Measurements from ENCODE around the gene SERPINA6.
"Not testable (repeated sequence)": the region's sequence is repeated elsewhere in the genome, so short reads cannot be mapped to it uniquely, and the experiment has no call there.

The SERPINA6 gene

DNA sequence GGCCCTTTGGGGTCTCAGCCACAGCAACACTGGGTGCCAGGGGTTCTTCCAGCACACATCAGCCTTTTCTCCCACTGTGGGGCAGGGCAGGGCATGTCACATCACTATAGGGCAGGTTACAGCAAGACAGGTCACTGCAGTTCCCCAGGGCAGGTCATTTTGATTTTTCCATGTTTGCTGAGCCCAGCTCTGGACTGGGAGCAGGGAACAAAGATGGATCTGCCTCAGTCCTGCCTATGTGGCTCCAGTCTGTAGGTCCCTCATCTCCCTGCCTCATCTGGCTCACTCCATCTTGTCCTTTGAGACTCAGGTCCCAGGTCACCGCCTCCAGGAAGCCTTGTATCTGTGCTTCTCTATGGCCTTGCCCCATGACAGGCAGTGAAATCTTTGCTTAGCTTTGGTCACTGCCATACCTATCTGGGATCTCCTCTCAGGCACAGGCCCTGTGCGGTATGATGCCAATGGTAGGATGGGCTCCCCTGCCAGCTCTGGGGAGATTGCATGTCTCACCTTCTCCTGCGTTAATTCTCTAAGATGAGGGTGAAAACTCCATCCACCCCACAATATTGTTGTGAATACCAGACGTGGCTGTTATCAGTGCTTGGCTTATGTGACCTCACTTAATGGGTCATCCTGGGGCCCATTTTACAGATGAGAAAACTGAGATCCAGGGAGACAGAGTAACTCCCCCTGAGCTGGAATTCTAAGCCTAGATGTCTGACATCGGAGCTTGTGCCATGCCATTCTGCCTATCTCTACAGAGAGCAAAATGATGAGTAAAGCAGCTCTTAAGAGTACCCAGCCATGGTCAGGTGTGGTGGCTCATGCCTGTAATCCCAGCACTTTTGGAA, 1.5 kb downstream of the SERPINA6 start:
- no peak for DNase-seq (ENCODE audit: low spot score)

DNA sequence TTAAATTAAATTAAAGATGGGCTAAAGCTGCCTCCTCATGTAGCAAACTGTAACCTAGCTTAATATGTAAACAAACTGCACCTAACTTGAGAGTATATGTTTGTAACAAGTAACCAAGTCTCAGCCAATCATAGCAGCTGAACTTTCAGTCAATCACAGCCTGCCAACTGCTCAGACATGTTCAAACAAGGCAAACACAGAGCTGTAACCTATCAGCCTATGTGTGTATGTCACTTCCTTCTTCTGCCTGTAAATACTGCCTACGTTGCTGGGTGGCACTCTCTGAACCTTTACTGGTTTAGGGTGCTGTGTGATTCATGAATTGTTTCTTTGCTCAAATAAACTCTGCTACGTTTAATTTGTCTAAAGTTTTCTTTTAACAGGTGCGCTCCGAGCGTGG, 2.9 kb downstream of the SERPINA6 start:
- no peak for DNase-seq (ENCODE audit: low spot score)

DNA sequence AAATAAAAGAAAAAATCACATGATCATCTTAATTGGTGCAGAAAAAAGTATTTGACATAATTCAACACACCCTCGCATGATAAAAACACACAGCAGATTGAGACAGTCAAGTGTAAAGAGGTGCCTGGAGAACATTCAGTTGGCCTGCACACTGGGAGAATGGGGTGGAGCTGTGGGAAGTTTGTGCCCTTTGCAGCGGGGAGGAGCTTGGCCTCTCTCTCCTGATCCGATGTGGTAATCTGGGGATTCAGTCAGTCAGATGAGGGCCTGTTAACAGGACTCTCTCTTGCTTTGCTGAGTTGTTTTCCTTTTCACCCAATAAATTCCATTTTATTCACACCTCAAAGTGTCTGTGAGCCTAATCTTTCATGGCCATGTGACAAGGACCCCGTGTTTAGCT, 5.9 kb downstream of the SERPINA6 start:
- no peak for DNase-seq (ENCODE audit: low spot score)

DNA sequence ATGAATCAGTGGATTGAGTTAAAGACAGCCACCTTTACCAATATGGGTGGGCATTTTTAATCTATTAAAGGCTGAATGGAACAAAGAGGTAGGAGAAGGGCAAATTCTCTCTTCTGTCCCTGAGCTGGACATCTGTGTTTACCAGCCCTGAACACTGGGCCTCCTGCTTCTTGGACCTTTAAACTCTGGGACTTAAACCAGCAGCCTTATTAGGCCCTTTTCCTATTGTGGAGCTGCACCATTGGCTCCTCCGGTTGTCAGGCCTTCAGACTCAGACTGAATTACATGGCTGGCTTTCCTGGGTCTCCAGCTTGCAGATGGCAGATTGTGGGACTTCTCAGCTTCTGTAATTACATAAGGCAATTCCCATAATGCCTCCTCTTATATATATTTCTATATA, 6.4 kb downstream of the SERPINA6 start:
- DNase-seq (ENCODE audit: low spot score): no peak

DNA sequence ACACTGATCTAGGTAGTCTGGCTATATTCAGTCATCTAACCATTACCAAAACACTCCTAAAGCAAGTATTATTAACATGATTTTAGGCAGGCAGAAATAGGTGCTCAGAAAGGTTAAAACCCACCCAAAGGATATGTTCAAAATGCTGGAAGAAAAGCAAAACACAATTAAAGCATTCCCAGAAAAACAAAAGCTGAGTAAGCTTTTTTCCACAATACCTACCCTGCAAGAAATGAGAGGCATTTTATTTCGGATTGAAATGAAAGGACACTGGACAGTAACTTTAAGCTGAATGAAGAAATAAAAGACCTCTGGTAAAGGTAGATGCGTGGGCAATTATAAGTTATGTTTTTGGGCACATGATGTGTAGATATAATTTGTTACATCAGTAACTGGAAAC, 8.2 kb downstream of the SERPINA6 start:
- no peak for DNase-seq (ENCODE audit: low spot score)

DNA sequence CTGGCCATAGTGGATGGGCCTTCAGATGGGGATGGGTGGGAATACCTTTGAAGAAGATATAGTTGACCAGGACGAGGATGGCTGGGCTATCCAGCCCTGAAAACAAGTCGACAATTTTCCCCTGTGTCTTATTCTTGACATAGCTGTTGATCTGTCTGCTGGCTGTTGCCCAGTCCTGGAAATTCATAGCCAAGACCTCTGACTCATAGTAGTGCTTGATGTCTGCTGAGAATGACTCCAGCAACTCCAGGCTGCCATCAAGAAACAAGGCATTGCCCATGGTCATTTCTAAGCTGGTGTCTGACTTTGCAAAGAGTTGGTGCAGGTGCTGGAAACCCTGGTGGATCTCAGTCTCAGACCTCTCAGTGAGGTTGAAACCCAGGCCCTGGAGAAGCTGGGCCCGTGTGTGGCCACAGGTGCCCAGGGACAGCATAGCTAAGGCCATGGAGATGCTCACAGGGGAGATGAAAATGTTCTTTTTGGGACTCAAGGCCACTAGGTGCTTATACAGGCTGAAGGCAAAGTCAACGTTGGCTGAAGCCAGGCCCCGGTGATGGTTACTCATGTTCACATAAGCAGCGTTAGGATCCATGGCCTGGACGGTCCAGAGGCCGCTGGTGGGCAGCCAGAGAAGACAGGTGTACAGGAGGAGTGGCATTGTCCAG, 9.0 kb downstream of the SERPINA6 start:
- DNase-seq (ENCODE audit: low spot score): no peak

DNA sequence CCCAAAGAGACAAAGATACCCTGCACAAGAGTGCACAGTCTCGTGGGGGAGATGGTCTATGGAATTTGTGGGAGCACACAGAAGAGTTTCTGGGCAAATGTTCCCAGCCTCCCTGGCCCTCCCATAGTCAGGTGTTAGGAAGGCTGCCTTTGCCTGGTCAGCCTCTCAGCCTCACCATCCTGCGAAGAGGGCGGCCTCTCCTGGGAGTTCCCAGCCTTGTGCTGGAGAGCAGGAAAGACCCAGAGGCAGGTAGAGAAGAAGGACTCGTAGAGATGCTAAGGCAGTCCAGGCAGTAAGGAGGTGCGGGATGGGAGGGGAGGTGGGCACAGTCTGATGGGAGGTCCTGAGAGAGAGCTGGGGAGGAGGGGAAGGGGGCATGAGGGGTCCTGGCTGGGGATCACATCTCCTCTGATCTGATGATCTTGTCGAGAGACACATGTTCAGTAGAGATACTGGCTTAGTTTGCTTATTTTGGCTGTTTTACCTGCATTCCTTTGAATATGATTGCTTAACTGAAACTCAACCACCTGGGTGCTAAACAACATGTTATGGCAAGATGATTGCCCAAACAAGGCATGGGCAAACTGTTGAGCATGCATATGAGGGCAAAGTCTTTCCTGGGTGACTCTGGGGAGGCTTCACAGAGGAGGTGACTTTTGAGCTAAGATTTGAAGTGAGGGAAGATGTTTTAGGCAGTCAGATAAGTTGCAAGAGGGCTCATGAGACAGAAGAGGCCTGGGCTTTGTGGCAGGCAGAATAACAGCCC, 10.5 kb downstream of the SERPINA6 start:
- no peak for DNase-seq (ENCODE audit: low spot score)

DNA sequence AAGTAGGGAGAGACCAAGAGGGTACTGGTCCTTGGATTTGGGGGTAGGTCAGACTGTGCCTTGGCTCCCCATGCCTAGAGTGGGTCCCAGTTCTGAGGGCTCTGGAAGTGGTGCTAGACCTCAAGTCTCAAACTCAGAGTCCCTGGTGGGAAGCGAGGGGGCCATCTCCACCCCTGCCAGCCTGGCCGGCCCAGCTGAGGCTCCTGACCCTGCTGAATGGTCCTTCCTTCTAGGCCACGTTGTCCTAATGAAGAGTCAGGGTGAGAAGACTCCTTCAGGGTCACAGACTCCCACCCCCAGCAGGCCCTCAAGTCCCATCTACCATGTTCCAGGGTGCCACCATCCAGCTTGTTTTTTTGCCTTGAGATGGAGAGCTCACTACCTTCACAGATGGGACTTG, 12.9 kb downstream of the SERPINA6 start:
- no peak for DNase-seq (ENCODE audit: low spot score)

DNA sequence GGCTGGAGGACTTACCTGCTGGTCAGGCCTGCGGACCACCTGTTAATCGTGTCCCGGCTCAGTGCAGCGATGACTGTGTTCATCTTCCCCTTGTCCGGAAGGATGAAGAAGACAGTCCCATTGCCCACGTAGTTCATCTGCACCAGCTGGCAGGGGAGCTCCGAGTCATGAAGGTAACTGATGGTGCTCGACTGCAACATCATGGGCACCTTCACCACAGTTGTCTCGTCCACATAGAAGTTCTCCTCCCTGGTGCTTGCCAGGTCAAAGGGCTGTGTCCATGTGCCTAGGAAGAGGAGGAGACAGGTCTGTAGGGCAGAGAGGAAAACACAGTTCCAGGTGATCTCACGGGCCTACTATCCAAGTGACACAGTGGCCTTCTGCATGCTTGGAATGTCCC, 13.4 kb downstream of the SERPINA6 start:
- DNase-seq (ENCODE audit: low spot score): no peak

DNA sequence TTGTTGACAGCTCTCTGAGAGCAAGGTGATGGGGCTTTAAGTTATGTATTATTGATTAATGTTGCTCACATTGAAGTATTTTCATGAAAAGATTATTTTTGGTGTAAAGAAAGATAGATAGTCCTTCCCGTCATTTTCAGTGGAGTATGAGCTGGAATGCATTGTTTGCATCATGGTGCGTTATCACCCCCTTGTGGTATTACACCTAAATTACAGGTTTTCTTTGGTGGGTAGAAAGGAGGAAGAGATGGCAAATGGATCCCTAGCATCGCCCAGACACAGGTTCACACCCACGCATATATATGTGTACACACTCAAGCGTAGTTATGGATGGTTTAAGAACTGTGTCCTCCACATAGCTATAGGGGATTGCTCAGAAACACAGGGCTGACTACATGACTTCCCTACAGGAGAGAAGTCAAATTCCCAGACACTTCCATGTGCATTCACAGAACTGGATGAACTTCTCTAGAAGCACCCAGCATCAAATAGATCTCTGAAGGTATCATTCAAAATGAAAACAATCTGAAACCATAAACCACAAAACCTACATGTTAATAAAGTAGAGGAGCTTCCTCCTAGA, 15.6 kb downstream of the SERPINA6 start:
- DNase-seq (ENCODE audit: low spot score): no peak

DNA sequence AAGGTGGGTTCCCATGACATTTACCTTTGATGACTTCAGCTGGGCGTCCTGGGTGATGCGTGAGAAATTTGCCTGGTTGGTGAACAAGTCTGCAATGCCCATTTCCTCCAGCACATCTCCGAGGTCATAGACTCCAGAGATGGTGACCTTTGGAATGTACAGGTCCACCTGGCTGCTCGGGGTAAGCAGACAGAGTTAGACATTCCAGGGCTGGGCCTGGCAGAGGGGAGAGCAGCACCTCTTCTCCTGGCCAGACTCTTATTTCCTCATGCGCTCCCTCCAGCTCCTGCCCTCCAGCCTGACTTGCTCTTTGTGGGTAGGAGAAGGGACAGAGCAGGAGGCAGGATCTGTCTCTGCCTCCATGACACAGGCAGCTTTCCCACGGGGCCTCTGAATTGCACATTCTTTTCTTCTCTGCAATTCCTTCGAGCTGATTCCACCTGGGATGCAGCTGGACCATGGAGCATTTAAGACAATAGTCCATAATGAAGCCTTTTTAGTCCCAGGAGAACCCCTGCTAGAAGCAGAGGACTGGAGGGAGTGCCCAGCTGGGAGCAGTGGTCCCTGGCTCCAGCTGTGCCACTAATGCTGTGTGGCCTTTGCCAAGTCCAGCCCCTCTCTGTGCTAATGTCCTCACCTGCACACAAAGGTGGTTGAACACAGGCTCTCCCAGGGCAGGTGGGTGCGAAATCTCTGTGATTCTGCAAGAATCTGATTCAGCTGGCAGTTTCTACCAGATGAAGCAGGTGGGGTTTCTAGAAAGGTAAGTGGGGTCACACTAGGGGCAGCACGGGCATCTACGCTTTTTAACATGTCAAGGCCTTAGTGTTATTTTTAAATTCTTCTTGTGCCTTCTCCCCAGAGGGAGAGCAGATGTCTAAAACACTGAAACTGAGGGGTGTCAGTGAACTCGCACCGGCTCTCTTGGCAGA, 16.8 kb downstream of the SERPINA6 start:
- no peak for DNase-seq (ENCODE audit: low spot score)

DNA sequence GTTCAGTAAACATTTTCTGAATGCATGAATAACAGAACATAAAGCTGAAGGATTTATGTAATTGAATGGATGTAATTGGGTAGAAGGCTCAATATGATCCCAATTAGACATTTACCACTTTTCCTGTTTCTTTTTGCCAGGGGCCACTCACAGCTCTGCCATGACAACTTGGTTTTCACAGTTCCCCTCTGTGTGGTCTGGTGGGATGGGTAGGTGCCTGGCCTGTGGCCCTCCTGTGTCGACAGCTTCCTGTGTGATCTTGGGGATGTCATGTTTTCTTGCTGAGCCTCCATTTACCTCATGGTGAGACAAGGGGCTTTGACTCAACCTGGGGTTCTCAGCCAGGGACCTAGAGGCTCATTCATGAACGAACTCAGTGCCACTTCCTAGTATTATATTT, 17.5 kb downstream of the SERPINA6 start:
- DNase-seq (ENCODE audit: low spot score): no peak

DNA sequence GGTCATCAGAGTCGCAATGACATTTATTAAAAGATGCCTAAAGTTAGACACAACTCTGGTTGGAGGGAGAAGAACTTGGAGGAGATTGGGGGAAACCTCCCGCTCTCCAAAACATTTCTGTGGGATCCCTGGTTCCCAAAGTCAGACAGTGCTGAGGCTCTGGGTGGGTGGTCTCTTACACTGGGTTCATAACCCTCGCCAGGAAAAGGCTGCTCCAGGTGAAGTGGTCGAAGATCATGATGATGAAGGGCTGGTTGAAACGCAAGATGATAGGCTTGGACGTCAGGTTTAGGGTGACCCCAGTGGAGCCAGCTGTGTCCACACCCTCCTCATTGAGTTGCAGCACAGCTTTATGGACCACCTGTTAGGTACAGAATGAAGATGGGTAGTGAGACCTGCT, 18.9 kb downstream of the SERPINA6 start:
- DNase-seq (ENCODE audit: low spot score): no peak

DNA sequence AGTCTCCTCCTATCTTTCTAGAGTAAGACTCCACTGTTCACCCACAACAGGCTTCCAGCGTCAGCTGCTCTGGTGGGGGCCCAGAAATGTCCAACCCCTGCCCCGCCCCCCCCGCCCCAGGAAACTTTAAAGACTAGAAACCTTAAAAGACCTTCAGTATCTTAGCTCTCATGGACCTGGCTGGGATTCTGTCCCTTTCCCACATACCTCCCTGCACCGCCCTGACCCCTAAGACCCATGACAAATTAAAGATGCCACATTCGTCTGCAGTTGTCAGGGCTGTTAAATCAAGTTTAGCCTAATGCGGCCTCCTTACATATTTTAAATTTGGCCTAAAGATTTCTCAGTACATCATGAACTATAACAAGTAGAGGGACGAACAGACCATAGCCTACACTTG, 20.0 kb downstream of the SERPINA6 start:
- DNase-seq (ENCODE audit: low spot score): no peak

DNA sequence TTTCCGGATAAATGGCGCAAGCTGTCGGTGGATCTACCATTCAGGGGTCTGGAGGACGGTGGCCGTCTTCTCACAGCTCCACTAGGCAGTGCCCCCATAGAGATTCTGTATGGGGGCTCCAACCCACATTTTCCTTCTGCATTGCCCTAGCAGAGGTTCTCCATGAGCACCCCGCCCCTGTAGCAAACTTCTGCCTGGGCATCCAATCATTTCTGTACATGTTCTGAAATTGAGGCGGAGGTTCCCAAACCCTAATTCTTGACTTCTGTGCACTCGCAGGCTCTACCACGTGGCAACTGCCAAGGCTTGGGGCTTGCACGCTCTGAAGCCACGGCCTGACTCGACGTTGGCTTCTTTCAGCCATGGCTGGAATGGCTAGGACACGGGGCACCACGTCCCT, 25.0 kb downstream of the SERPINA6 start:
- no peak for DNase-seq (ENCODE audit: low spot score)

DNA sequence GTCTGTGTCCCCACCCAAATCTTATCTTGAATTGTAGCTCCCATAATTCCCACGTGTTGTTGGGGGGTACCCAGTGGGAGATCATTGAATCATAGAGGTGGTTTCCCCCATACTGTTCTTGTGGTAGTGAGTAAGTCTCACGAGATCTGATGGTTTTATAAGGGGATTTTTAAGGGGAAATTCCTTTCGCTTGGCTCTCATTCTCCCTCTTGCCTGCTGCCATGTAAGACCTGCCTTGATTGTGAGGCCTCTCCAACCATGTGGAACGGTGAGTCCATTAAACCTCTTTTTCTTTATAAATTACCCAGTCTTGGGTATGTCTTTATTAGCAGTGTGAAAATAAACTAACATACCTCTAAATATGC, 27.0 kb downstream of the SERPINA6 start:
- not testable (repeated sequence) for DNase-seq (ENCODE audit: low spot score)

DNA sequence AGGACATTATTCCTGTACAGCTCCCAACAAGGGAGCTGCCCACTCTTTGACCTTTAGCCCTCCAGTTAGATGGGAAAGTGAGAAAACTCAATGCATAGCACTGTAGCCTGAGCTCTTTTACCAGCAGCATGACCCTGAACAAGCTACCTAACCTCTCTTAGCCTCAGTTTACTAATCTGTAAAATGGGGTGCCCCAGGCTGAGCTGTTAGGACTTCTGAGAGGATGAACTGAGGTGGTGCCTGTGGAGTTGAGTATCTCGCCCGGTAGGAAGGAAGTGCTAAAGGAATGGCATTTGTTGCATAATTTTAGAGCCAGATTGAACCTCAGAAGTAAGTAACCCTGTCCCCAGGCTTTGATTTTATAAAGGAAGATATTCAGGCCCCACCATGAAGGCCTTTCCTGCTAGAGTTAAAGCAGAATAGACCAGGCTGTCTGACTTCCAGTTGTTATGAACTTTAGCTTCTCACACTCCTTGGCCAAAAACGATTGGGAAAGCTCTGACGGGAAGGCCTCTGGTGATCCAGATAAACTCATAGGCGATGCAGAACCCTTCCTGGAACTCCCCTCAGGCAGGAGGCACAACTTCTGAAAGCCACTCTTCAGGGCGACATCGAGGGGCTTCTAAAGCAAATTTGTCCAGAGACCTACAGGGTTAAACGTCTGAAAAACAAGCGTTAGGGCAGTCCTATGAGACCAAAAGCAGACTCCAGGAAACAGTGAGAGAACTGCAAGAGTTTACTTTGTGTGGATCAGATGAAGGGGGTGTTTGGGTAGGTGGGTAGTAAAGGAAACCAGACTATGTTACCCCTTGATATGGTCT, 27.6 kb downstream of the SERPINA6 start:
- DNase-seq (ENCODE audit: low spot score): no peak

DNA sequence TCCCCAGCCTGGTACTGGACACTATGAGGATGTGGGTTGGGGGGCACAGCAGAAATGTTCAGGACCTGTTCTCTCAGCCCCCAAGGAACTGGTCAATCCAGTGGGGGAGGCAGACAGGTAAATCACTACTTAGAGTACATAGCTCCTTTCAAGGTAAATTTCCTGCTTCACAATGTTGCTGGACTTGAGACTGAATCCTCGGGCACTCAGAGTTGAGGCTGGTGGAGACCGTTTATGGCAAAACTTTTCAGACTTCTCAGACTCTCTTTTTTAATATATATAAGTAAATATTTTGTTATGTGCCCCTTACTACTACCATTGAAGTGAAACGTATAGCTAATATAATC, 29.6 kb downstream of the SERPINA6 start:
- DNase-seq (ENCODE audit: low spot score): no peak

DNA sequence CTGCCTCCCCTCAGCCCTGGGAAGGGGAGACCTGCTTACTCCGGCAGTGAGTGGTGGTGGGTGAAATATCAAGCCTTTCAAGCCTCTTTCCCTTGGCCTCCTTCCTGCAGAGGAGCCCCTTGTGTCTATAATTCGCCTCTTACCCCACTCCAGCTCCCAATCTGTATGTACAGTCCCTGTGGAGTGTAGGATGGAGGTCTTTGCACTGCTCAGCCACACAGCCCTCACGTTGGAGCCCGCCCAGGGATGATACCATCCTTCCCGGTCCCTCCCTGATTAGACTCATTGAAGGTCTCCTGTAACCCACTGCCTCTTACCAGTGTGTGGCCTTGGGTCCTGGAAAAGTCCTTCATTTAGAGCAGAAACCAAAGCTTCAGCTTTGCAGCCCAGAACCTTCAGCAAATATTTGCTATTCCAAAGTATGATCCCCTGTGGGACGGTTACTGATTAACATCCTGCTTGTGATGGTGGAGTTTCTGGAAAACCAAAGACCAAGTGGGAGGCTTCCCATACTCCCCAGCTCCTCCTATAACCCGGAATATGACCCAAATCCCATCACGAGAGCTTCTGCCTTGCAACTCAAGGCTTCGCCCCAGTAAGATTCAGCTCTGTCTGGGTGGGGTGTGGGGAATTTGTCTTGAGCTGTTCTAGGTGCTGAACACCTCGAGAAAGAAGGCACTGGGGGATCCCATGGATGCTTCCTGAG, 30.1 kb downstream of the SERPINA6 start, which contains the start of gene SERPINA10:
Gene SERPINA10 (minus strand): TSS at position 397 of the 706 bp plus-strand sequence. CDS start 2,675 bp downstream, outside the sequence.
- DNase-seq (ENCODE audit: low spot score): no peak

DNA sequence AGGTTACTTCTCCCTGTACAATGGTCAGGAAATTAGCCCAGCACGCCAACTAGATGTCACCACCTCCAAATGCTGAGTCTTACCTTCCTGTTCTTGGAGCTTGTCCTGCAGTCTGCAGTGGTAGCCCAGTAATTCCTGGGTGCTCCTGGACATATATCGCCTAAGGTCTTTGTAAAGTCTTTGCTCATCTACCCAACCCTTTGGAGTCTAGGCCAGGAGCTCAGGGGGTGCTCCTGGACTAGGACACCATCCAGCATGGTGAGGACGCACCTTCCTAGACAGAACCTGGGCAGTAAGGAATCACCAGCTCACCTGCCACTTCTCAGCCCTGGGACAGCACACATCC, 30.6 kb downstream of the SERPINA6 start:
- DNase-seq (ENCODE audit: low spot score): no peak
